ENCODE results near the gene MAGI1. TPM values are rescaled to one million over a fixed set of nuclear protein-coding genes. Genes with fewer than 3 reads are reported as not detected.

The MAGI1 gene
- total and polyA plus RNA-seq, 2 donors (not counting 1 experiment from before 2014, with no cell fraction given): 0.10 to 0.22 TPM

DNA sequence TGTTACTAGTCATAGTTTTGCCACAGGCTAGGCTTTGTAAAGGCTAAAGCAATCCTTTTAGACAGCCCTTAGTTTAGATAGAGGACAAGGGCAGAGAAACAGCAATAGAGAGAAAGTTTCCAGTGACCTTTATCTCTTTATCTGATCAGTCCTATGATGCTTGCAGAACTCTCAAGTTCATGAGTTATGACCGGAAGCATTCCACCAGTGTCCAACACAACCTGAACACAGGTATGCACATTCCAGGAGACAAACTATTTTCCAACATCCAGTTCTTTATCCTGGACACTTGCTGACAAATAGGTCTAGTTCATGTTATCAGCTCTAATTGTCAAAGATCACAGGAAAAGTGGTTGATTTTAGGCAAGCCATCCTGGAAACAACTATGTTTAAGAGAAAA, 422.2 kb downstream of the MAGI1 start:
- H3K27me3 Mint-ChIP-seq: no peaks in the 10 kb centered on the region

GRCh38 chr3:65615329-65615728, 423.4 kb downstream of the MAGI1 start:
- CTCF ChIA-PET: no interaction called here
- intact Hi-C loops (cut with micrococcal nuclease): no loop called here
- Mint-ChIP-seq H3K27ac (no peak overlapping the region), H3K4me3 (no peak overlapping the region), H3K27me3 (no peaks in the 10 kb centered on the region), H3K4me1 (no peaks in the 10 kb centered on the region), H3K9me3 (ENCODE audit: insufficient read depth) (no peaks in the 10 kb centered on the region)
- H3K9ac ChIP-seq (ENCODE audit: low read length): no peak overlapping the region
- no peaks in the 10 kb centered on the region for H3K27me3 ChIP-seq (replicated peaks in 1 of 4; ENCODE audit: control extremely low read depth in 1 of 4, control insufficient read depth in 3 of 4, insufficient read depth in 4 of 4, low read length in 3 of 4)
- no peaks in the 10 kb centered on the region for H3K9me3 ChIP-seq (ENCODE audit: control extremely low read depth in 1 of 3, control insufficient read depth in 2 of 3, insufficient read depth in 1 of 3, low read length in 2 of 3)
- POLR2A ChIA-PET: no interaction called here
- H3K4me2 ChIP-seq (replicated peaks; ENCODE audit: low read depth, low read length, poor library complexity, severe bottlenecking): no peak overlapping the region
- ATAC-seq (ENCODE audit: low read depth) (no peak), DNase-seq (no peak)
- H3K27ac ChIP-seq (ENCODE audit: low read length in 2 of 2): no peak overlapping the region
- H3K4me3 ChIP-seq (ENCODE audit: control extremely low read depth in 1 of 5, extremely low read depth in 1 of 5, insufficient read depth in 1 of 5, low read depth in 2 of 5, low read length in 4 of 5): no peak overlapping the region
- H3K4me1 ChIP-seq (ENCODE audit: control insufficient read depth in 2 of 2, insufficient read depth in 2 of 2, low read length in 2 of 2): no peaks in the 10 kb centered on the region
- H2AFZ ChIP-seq (ENCODE audit: insufficient read depth, low read depth, low read length, poor library complexity, severe bottlenecking): no peak overlapping the region
- H3K79me2 ChIP-seq (ENCODE audit: control insufficient read depth, insufficient read depth, low read length): no peaks in the 10 kb centered on the region
- 93% methylated on average over 3 of the region's 4 CpGs for WGBS (ENCODE audit: insufficient coverage)
- TF ChIP-seq CTCF (IDR thresholded peaks at IDR 0.05): no peak
- no peak for TF ChIP-seq EZH2 (IDR thresholded peaks at IDR 0.05; ENCODE audit: borderline replicate concordance, insufficient read depth, low read depth, low read length, poor library complexity, severe bottlenecking)
- H4K20me1 ChIP-seq (ENCODE audit: control insufficient read depth, insufficient read depth, low read length, poor library complexity, severe bottlenecking): no peaks in the 10 kb centered on the region
- no peaks in the 10 kb centered on the region for H3K36me3 ChIP-seq (replicated peaks in 1 of 2; ENCODE audit: control extremely low read depth in 1 of 2, control insufficient read depth in 1 of 2, extremely low read depth in 1 of 2, insufficient read depth in 2 of 2, low read length in 1 of 2)

More for the DNA sequence above, 422.2 kb downstream of the MAGI1 start:
- CTCF ChIA-PET: no interaction called here
- no peaks in the 10 kb centered on the region for H3K36me3 ChIP-seq (replicated peaks in 1 of 2; ENCODE audit: control extremely low read depth in 1 of 2, control insufficient read depth in 1 of 2, extremely low read depth in 1 of 2, insufficient read depth in 2 of 2, low read length in 1 of 2)
- Mint-ChIP-seq H3K4me3 (no peak overlapping the region), H3K4me1 (no peaks in the 10 kb centered on the region), H3K27ac (no peak overlapping the region), H3K9me3 (ENCODE audit: insufficient read depth) (no peaks in the 10 kb centered on the region)
- no peaks in the 10 kb centered on the region for H3K79me2 ChIP-seq (ENCODE audit: control insufficient read depth, insufficient read depth, low read length)
- H2AFZ ChIP-seq (ENCODE audit: insufficient read depth, low read depth, low read length, poor library complexity, severe bottlenecking): no peak overlapping the region
- H3K4me3 ChIP-seq (ENCODE audit: control extremely low read depth in 1 of 5, extremely low read depth in 1 of 5, insufficient read depth in 1 of 5, low read depth in 2 of 5, low read length in 4 of 5): no peak overlapping the region
- intact Hi-C loops (cut with micrococcal nuclease): no loop called here
- H3K4me1 ChIP-seq (ENCODE audit: control insufficient read depth in 2 of 2, insufficient read depth in 2 of 2, low read length in 2 of 2): no peaks in the 10 kb centered on the region
- no peak overlapping the region for H3K27ac ChIP-seq (ENCODE audit: low read length in 2 of 2)
- H3K27me3 ChIP-seq (replicated peaks in 1 of 4; ENCODE audit: control extremely low read depth in 1 of 4, control insufficient read depth in 3 of 4, insufficient read depth in 4 of 4, low read length in 3 of 4): no peaks in the 10 kb centered on the region
- WGBS (ENCODE audit: insufficient coverage): 100% methylated on average over 1 of the region's 1 CpG
- no peaks in the 10 kb centered on the region for H3K9me3 ChIP-seq (ENCODE audit: control extremely low read depth in 1 of 3, control insufficient read depth in 2 of 3, insufficient read depth in 1 of 3, low read length in 2 of 3)
- no peak for DNase-seq
- ATAC-seq (ENCODE audit: low read depth): no peak
- no peak overlapping the region for H3K4me2 ChIP-seq (replicated peaks; ENCODE audit: low read depth, low read length, poor library complexity, severe bottlenecking)
- H4K20me1 ChIP-seq (ENCODE audit: control insufficient read depth, insufficient read depth, low read length, poor library complexity, severe bottlenecking): no peaks in the 10 kb centered on the region
- no peak overlapping the region for H3K9ac ChIP-seq (ENCODE audit: low read length)
- POLR2A ChIA-PET: no interaction called here
- TF ChIP-seq EZH2 (IDR thresholded peaks at IDR 0.05; ENCODE audit: borderline replicate concordance, insufficient read depth, low read depth, low read length, poor library complexity, severe bottlenecking): no peak
- no peak for TF ChIP-seq CTCF (IDR thresholded peaks at IDR 0.05)
